Panc1 (cell line): ENCODE measurements around the gene NFKBIZ. TPM values are rescaled to one million over a fixed set of nuclear protein-coding genes. Genes with fewer than 3 reads are reported as not detected.

ENCODE experiments used
- ATAC-seq: fragments of 200-7000 bp; cut with Tn5 transposase; 2 replicates; pipeline ENCODE4 v1.9.1; 2020; ENCODE audit warnings: mild to moderate bottlenecking, moderate library complexity
- BruUV-seq: library from RNA; stranded (reverse); fragments of 400-500 nt; replicated peaks from 2 replicates; lab custom pipeline; 2021; lab: Mats Ljungman, UMichigan
- CTCF ChIA-PET: fragments of 300-600 bp; sonication (Branson Sonifier 250); formaldehyde crosslinking; loops from one replicate; lab custom pipeline; 2022; ENCODE audit warnings: antibody characterized with exemption; lab: Charles Lee
- POLR2A ChIA-PET: fragments of 300-600 bp; sonication (Branson Sonifier 250); formaldehyde crosslinking; loops from one replicate; lab custom pipeline; 2022; ENCODE audit warnings: antibody characterized with exemption; lab: Charles Lee
- DNase-seq: peaks from one replicate; pipeline ENCODE4 v3.0.0-alpha.2; 2010; ENCODE audit warnings: low read depth, low spot score
- H3K27ac ChIP-seq: 2 replicates; pipeline ENCODE4 v1.5.1; 2011; ENCODE audit warnings: mild to moderate bottlenecking, low read length, inconsistent platforms
- H3K27me3 ChIP-seq: fragments of 200-500 bp; sonication (Bioruptor generic); 2 replicates; pipeline ENCODE4 v1.6.0; 2014; ENCODE audit warnings: low read length, inconsistent platforms; ENCODE audit not compliant: control insufficient read depth, insufficient read depth
- H3K36me3 ChIP-seq: fragments of 200-500 bp; sonication (Bioruptor generic); 2 replicates; pipeline ENCODE4 v1.5.1; 2014; ENCODE audit warnings: inconsistent platforms, mild to moderate bottlenecking, low read length, moderate library complexity; ENCODE audit not compliant: control insufficient read depth, insufficient read depth
- H3K4me1 ChIP-seq: 2 replicates; pipeline ENCODE4 v1.5.1; 2011; ENCODE audit warnings: inconsistent platforms, mild to moderate bottlenecking, low read length, moderate library complexity; ENCODE audit not compliant: control insufficient read depth, insufficient read depth
- H3K4me3 ChIP-seq, 2 experiments: 2 replicates each; pipeline ENCODE4 v1.5.1; 2011 to 2012; ENCODE audit warnings: low read depth in 2 of 2, low read length in 2 of 2, mild to moderate bottlenecking in 2 of 2, inconsistent platforms in 1 of 2, moderate library complexity in 1 of 2
- H3K9me3 ChIP-seq: fragments of 200-500 bp; sonication (Bioruptor generic); 2 replicates; pipeline ENCODE4 v1.5.1; 2014; ENCODE audit warnings: low read depth, mild to moderate bottlenecking, inconsistent platforms, low read length, moderate library complexity; ENCODE audit not compliant: control insufficient read depth, insufficient read depth
- CTCF ChIP-seq: fragments of 450-650 bp; IDR thresholded peaks from 2 replicates; pipeline ENCODE4 v1.5.1; 2017; ENCODE audit warnings: mild to moderate bottlenecking
- POLR2AphosphoS5 ChIP-seq: IDR thresholded peaks from 2 replicates; pipeline ENCODE4 v1.6.1; 2012; ENCODE audit warnings: mild to moderate bottlenecking, low read depth, low read length, moderate library complexity
- REST ChIP-seq, 2 experiments: IDR thresholded peaks; 2 replicates each; pipeline ENCODE4 v1.6.1; 2011 to 2012; ENCODE audit warnings: low read depth in 2 of 2, control low read depth in 1 of 2, low read length in 1 of 2, mild to moderate bottlenecking in 1 of 2, moderate library complexity in 1 of 2; ENCODE audit not compliant: insufficient read depth in 1 of 2
- SIN3A ChIP-seq: IDR thresholded peaks from 2 replicates; pipeline ENCODE4 v1.6.1; 2012; ENCODE audit warnings: low read depth, mild to moderate bottlenecking, low read length, moderate library complexity, borderline replicate concordance; ENCODE audit not compliant: insufficient read depth
- TCF7L2 ChIP-seq: IDR thresholded peaks from 2 replicates; pipeline ENCODE4 v1.6.1; 2011; ENCODE audit warnings: mild to moderate bottlenecking, low read depth, low read length, inconsistent platforms
- in situ Hi-C: cut with HindIII; loops from 2 replicates; pipeline ENCODE4 v1.10.0; 2016; ENCODE audit warnings: low sequenced_read_pairs, low pct_unique_long_range_greater_than_20kb
- intact Hi-C: fragments of 100-400 bp; cut with micrococcal nuclease; formaldehyde crosslinking; loops from one replicate; pipeline ENCODE4 v1.10.0; 2022; ENCODE audit not compliant: unreplicated experiment
- total RNA-seq: library from RNA; stranded (reverse); gene quantifications from one replicate; pipeline ENCODE4 v1.2.1, GENCODE V29; 2021; ENCODE audit not compliant: unreplicated experiment

The NFKBIZ gene
- total RNA-seq, 1 experiment from 2014 or later: 17.4 TPM

- Histone ChIP-seq H3K27ac (peak overlapping the region; percentile 91), H3K4me1 (peaks cover 18% of the 10 kb centered on the region), H3K27me3 (no peaks in the 10 kb centered on the region), H3K9me3 (no peaks in the 10 kb centered on the region), H3K4me3 (peak overlapping the region; percentile 86 to 91), H3K36me3 (peaks cover 33% of the 10 kb centered on the region)
- no peak for ATAC-seq
- in situ Hi-C loops (no loop called here), intact Hi-C loops (no loop called here)
- POLR2A ChIA-PET: interaction anchor here (0.6 to 1.8 kb wide), 2 partner anchors 11 to 178 kb away, joined by 3 to 6 read pairs; no protein-coding TSS in a partner anchor
- DNase-seq: no peak
- BruUV-seq: TSS peak; percentile 81
- CTCF ChIA-PET: interaction anchor here (1.3 kb wide), 1 partner anchor 375 kb away, joined by 4 read pairs; no protein-coding TSS in a partner anchor
- TF ChIP-seq REST (IDR thresholded peaks at IDR 0.05; ENCODE audit: insufficient read depth in 1 of 2, low read depth in 2 of 2, low read length in 1 of 2) (no peak), SIN3A (no peak), POLR2AphosphoS5 (no peak), TCF7L2 (no peak), CTCF (no peak)
Measured at GRCh38 chr3:101850246-101851051, 1.1 kb downstream of the NFKBIZ start.

GRCh38 chr3:101851072-101851770, 1.9 kb downstream of the NFKBIZ start:
- no peak for DNase-seq
- no TSS peak for BruUV-seq
- peaks cover 37% of the 10 kb centered on the region for H3K36me3 ChIP-seq
- H3K27me3 ChIP-seq: no peaks in the 10 kb centered on the region
- CTCF ChIA-PET: no interaction called here
- in situ Hi-C loops: no loop called here
- POLR2A ChIA-PET: interaction anchor here (0.7 kb wide), 1 partner anchor 319 kb away, joined by 3 read pairs; no protein-coding TSS in a partner anchor
- peak overlapping the region; percentile 91 for H3K27ac ChIP-seq
- intact Hi-C loops: no loop called here
- peak overlapping the region; percentile 86 to 91 for H3K4me3 ChIP-seq
- TF ChIP-seq SIN3A: no peak
- TF ChIP-seq CTCF: no peak
- TF ChIP-seq POLR2AphosphoS5: no peak
- TF ChIP-seq TCF7L2: no peak
- TF ChIP-seq REST (IDR thresholded peaks at IDR 0.05; ENCODE audit: insufficient read depth in 1 of 2, low read depth in 2 of 2, low read length in 1 of 2): no peak
- no peak for ATAC-seq
- H3K9me3 ChIP-seq: no peaks in the 10 kb centered on the region
- H3K4me1 ChIP-seq: peaks cover 18% of the 10 kb centered on the region
